ENCODE results near the gene ANK2.

GRCh38 chr4:113116414-113117357 lies 67.2 kb downstream of the ANK2 start:
- TF ChIP-seq CTCF (IDR thresholded peaks at IDR 0.05) (no peak), POLR2A (IDR thresholded peaks at IDR 0.05) (no peak)
